Tibial nerve (tissue), 4 donors: ENCODE measurements around the gene ALDH7A1. TPM values are rescaled to one million over a fixed set of nuclear protein-coding genes. Genes with fewer than 3 reads are reported as not detected.
"Not testable (repeated sequence)": the region's sequence is repeated elsewhere in the genome, so short reads cannot be mapped to it uniquely, and the experiment has no call there.

Source experiments
- DNase-seq, 2 donors: peaks; one replicate each; pipeline ENCODE4 v3.0.0-alpha.2; 2019; ENCODE audit warnings: low spot score in 2 of 2
- H3K27ac ChIP-seq, 4 donors: fragments of 200-600 bp; sonication (generic) in 3 of 4; one replicate each; pipeline ENCODE4 v1.5.1; 2017 to 2019; ENCODE audit warnings: mild to moderate bottlenecking in 1 of 4
- H3K27me3 ChIP-seq, 2 donors: fragments of 200-600 bp; sonication (generic) in 1 of 2; one replicate each; pipeline versions ENCODE4 v1.5.1 to v1.6.0; 2017 to 2019
- H3K36me3 ChIP-seq, 3 donors: fragments of 200-600 bp; sonication (generic); one replicate each; pipeline ENCODE4 v1.5.1; 2018 to 2019
- H3K4me1 ChIP-seq, 4 donors: fragments of 200-600 bp; sonication (generic) in 3 of 4; one replicate each; pipeline ENCODE4 v1.5.1; 2017 to 2019
- H3K4me3 ChIP-seq, 4 donors: fragments of 200-600 bp; sonication (generic) in 3 of 4; one replicate each; pipeline ENCODE4 v1.5.1; 2017 to 2019; ENCODE audit warnings: mild to moderate bottlenecking in 1 of 4, moderate library complexity in 1 of 4
- H3K9me3 ChIP-seq, 4 donors: fragments of 200-600 bp; sonication (generic) in 3 of 4; one replicate each; pipeline ENCODE4 v1.5.1; 2017 to 2019
- EP300 ChIP-seq, 2 donors: sonication (generic); formaldehyde crosslinking; IDR thresholded peaks; one replicate each; pipeline ENCODE4 v1.6.1; 2017; ENCODE audit warnings: antibody characterized with exemption in 2 of 2, mild to moderate bottlenecking in 1 of 2
- POLR2A ChIP-seq, 2 donors: fragments of 450-650 bp; IDR thresholded peaks; one replicate each; pipeline ENCODE4 v1.6.1; 2017; ENCODE audit warnings: antibody characterized with exemption in 2 of 2, mild to moderate bottlenecking in 2 of 2, moderate library complexity in 2 of 2
- WGBS, 2 donors: methylation state at CpG; one replicate each; pipeline ENCODE4 v1.1.5; 2018; 5-methylcytosine and 5-hydroxymethylcytosine counted together
- total RNA-seq, 4 donors: library from RNA; depleted of rRNA; stranded (reverse); fragments of >200 nt; gene quantifications; one replicate each; pipeline ENCODE4 v1.1.0, GENCODE V29; 2016
- TF ChIP-seq, protein P1 (sequence below), 5 experiments: fragments of 200-600 bp in 3 of 5; fragments of 450-650 bp in 2 of 5; sonication (generic) in 3 of 5; IDR thresholded peaks; one replicate each; pipeline ENCODE4 v1.5.1; 2016 to 2019; ENCODE audit warnings: antibody characterized with exemption in 5 of 5, mild to moderate bottlenecking in 3 of 5, moderate library complexity in 2 of 5

The ALDH7A1 gene
- total RNA-seq, 4 donors from 2014 or later = 20.7 to 41.0 (median 32.9) TPM

DNA sequence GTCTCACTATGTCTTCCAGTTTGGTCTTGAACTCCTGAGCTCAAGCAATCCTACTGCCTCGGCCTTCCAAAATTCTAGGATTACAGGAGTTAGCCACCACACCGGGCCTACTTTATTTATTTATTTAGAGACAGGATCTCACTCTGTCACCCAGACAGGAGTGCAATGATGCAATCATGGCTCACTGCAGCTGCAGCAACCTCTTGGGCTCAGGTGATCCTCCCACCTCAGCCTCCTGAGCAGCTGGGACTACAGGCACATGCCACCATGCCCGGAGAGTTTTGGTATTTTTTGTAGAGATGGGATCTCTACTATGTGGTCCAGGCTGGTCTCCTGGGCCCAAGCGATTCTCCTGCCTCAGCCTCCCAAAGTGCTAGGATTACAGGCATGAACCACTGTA lies 38.5 kb upstream of the ALDH7A1 start:
- Histone ChIP-seq H3K4me1 (no peaks in the 10 kb centered on the region), H3K27me3 (no peaks in the 10 kb centered on the region), H3K4me3 (no peak overlapping the region), H3K36me3 (no peaks in the 10 kb centered on the region), H3K9me3 (no peaks in the 10 kb centered on the region), H3K27ac (no peak overlapping the region)
- TF ChIP-seq POLR2A (IDR thresholded peaks at IDR 0.05) (no peak), EP300 (IDR thresholded peaks at IDR 0.05) (no peak)
- TF ChIP-seq, protein P1, sequence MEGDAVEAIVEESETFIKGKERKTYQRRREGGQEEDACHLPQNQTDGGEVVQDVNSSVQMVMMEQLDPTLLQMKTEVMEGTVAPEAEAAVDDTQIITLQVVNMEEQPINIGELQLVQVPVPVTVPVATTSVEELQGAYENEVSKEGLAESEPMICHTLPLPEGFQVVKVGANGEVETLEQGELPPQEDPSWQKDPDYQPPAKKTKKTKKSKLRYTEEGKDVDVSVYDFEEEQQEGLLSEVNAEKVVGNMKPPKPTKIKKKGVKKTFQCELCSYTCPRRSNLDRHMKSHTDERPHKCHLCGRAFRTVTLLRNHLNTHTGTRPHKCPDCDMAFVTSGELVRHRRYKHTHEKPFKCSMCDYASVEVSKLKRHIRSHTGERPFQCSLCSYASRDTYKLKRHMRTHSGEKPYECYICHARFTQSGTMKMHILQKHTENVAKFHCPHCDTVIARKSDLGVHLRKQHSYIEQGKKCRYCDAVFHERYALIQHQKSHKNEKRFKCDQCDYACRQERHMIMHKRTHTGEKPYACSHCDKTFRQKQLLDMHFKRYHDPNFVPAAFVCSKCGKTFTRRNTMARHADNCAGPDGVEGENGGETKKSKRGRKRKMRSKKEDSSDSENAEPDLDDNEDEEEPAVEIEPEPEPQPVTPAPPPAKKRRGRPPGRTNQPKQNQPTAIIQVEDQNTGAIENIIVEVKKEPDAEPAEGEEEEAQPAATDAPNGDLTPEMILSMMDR (IDR thresholded peaks at IDR 0.05) = no peak
- no peak for DNase-seq
- 87 to 97% methylated on average over 4 of the region's 4 CpGs for WGBS, 2 donors

DNA sequence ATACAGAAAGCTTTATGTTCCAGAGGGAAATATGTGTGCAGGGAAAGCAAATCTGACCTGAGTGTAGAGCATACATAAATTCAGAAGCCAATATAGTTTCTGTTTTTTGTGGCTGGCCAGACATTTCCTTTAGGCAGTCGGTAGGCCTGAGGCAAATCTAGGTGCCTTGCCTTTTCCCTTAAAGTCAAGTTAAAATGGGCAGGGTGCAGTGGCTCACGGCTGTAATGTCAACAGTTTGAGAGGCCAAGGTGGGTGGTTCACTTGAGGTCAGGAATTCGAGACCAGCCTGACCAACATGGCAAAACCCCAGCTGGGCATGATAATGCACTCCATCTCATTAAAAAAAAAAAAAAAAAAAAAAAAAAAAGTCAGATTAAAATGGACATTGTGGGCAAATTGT lies 36.9 kb upstream of the ALDH7A1 start:
- Histone ChIP-seq H3K4me3 (no peak overlapping the region), H3K9me3 (no peaks in the 10 kb centered on the region), H3K36me3 (peaks cover 0 to 6% (median 3%) of the 10 kb centered on the region in 3 donors), H3K4me1 (no peaks in the 10 kb centered on the region), H3K27ac (no peak overlapping the region), H3K27me3 (no peaks in the 10 kb centered on the region)
- 63 to 67% methylated on average over 3 of the region's 3 CpGs for WGBS, 2 donors
- TF ChIP-seq POLR2A (IDR thresholded peaks at IDR 0.05) (no peak), EP300 (IDR thresholded peaks at IDR 0.05) (no peak)
- TF ChIP-seq, protein P1 (IDR thresholded peaks at IDR 0.05) = no peak
- DNase-seq = no peak

DNA sequence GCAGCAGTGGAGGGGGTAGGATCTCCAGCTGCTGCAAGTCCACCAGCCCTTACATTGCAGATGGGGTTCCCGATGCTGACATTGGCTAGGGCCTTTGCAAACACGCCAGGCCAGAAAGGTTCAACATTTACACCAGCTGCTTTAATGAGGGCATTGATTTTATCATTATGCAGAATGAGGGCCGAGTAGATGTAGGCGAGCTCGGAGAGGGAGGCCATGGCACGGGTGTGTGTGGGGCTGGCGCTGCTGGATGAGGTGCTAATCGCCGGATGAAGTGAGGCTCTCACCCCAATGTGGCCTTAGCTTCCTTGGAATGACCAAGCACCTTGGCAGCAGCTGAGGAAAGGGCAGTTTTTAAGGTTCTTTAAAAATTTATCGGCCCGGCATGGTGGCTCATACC lies 33.1 kb upstream of the ALDH7A1 start:
- 90 to 92% methylated on average over 11 of the region's 11 CpGs for WGBS, 2 donors
- H3K27ac ChIP-seq = no peak overlapping the region
- no peaks in the 10 kb centered on the region for H3K9me3 ChIP-seq
- no peak for DNase-seq
- no peaks in the 10 kb centered on the region for H3K4me1 ChIP-seq
- TF ChIP-seq, protein P1 (IDR thresholded peaks at IDR 0.05) = no peak
- no peak for TF ChIP-seq EP300 (IDR thresholded peaks at IDR 0.05)
- TF ChIP-seq POLR2A (IDR thresholded peaks at IDR 0.05) = no peak
- H3K27me3 ChIP-seq = no peaks in the 10 kb centered on the region
- H3K36me3 ChIP-seq = peaks cover 6 to 41% (median 7%) of the 10 kb centered on the region in 3 donors
- no peak overlapping the region for H3K4me3 ChIP-seq

DNA sequence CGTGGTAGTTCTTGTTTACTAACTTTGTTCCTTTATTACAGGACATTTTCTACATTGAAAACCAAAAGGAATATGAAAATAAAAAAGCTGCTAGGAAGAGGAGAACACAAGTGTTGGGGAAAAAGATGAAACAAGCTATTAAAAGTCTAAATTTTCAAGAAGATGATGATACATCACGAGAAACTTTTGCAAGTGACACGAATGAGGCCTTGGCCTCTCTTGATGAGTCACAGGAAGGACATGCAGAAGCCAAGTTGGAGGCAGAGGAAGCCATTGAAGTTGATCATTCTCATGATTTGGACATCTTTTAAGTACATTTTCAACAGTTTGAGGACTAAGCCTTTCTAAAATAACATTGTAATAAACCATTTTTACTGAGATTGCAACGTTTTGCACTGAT lies 29.5 kb upstream of the ALDH7A1 start:
- Histone ChIP-seq H3K36me3 (peaks cover 6 to 74% (median 7%) of the 10 kb centered on the region in 3 donors), H3K27ac (peak overlapping the region in 1 of 4 donors; percentile 1), H3K9me3 (no peaks in the 10 kb centered on the region), H3K4me1 (no peaks in the 10 kb centered on the region), H3K27me3 (no peaks in the 10 kb centered on the region), H3K4me3 (no peak overlapping the region)
- WGBS, 2 donors = 38 to 42% methylated on average over 4 of the region's 4 CpGs
- DNase-seq = no peak
- TF ChIP-seq, protein P1 (IDR thresholded peaks at IDR 0.05) = no peak
- TF ChIP-seq POLR2A (IDR thresholded peaks at IDR 0.05) (no peak), EP300 (IDR thresholded peaks at IDR 0.05) (no peak)

DNA sequence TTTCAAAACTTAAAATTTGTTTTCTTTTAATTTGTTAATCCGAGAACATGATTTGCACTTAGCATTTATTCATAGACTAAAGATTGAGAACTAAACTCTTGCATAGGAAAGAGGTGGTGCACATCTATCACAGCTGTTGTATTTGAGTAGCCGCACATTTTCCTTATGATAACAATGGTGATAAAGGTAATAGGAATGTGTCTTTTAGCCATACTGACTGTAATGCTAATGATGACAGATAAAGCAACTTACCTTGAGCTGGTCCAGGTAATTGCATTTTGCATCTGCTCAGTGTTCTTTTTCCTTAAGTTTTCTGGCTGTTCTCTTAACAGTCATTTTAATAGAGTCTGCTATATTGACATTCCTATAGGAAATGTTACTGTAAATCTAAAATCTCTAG lies 24.8 kb upstream of the ALDH7A1 start:
- Histone ChIP-seq H3K27ac (no peak overlapping the region), H3K9me3 (no peaks in the 10 kb centered on the region), H3K36me3 (peaks cover 7 to 82% (median 13%) of the 10 kb centered on the region in 3 donors), H3K4me1 (no peaks in the 10 kb centered on the region), H3K27me3 (no peaks in the 10 kb centered on the region), H3K4me3 (no peak overlapping the region)
- no peak for DNase-seq
- TF ChIP-seq EP300 (IDR thresholded peaks at IDR 0.05) (no peak), POLR2A (IDR thresholded peaks at IDR 0.05) (no peak)
- TF ChIP-seq, protein P1 (IDR thresholded peaks at IDR 0.05) = no peak
- WGBS, 2 donors = 92 to 93% methylated on average over 2 of the region's 2 CpGs

DNA sequence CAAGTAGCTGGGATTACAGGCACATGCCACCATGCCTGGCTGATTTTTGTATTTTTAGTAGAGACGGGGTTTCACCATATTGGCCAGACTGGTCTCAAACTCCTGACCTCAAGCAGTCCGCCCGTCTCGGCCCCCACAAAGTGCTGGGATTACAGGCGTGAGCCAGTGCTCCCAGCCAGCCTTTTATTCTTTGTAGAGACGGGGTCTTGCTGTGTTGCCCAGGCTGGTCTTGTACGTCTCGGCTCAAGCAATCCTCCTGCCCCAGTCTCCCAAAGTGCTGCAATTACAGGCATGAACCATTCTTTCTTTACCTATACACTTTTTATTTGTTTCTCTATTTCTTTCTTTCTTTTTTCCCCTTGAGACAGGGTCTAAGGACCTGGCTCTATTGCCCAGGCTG lies 22.6 kb upstream of the ALDH7A1 start:
- not testable (repeated sequence) for H3K27ac ChIP-seq, H3K4me3 ChIP-seq, H3K4me1 ChIP-seq, DNase-seq, H3K27me3 ChIP-seq, H3K9me3 ChIP-seq
- peaks cover 6 to 85% (median 13%) of the 10 kb centered on the region in 3 donors for H3K36me3 ChIP-seq
- 94 to 95% methylated on average over 8 of the region's 8 CpGs for WGBS, 2 donors
